Measurements from ENCODE around the gene CWH43.

DNA sequence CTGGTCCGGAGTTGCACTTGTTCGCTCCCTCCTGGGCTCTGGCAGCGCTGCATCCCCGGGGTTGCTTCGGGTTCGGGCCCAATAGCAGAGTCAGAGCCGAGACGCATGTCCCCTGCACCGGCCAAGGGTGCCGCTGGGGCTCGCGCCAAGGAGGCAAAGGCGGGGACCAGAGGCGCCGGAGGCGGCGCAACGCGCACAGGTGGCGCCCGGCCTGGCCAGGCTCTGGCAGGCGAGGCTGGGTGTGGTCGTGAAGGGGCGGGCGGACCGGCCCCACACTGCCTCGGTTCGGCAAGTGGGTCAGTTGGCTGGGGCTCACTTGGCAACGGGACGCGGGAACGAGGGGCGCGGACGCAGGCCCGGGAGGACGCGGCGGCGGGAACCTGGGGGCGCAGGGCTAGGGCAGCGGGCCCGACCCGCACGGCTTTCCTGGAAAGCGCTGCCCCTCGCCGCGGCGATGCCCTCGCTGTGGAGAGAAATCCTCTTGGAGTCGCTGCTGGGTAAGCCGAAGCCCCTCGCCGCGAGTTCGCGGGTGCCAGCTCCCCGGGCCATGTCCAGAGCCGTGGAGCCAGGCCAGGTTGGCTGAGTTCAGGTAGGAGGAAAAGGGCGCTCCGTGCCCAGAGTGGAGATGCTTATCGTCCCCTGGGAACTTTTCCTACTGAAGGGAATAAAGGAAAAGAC is at the start of gene CWH43:
- TF ChIP-seq, protein P1, sequence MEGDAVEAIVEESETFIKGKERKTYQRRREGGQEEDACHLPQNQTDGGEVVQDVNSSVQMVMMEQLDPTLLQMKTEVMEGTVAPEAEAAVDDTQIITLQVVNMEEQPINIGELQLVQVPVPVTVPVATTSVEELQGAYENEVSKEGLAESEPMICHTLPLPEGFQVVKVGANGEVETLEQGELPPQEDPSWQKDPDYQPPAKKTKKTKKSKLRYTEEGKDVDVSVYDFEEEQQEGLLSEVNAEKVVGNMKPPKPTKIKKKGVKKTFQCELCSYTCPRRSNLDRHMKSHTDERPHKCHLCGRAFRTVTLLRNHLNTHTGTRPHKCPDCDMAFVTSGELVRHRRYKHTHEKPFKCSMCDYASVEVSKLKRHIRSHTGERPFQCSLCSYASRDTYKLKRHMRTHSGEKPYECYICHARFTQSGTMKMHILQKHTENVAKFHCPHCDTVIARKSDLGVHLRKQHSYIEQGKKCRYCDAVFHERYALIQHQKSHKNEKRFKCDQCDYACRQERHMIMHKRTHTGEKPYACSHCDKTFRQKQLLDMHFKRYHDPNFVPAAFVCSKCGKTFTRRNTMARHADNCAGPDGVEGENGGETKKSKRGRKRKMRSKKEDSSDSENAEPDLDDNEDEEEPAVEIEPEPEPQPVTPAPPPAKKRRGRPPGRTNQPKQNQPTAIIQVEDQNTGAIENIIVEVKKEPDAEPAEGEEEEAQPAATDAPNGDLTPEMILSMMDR (IDR thresholded peaks at IDR 0.05): no peak
- TF ChIP-seq POLR2A (IDR thresholded peaks at IDR 0.05): no peak

Measured in ovary (tissue), 3 donors.